ENCODE measurements around the gene RASAL2.

- TF ChIP-seq CTCF (IDR thresholded peaks at IDR 0.05): no peak
- no peak for TF ChIP-seq POLR2AphosphoS5 (IDR thresholded peaks at IDR 0.05; ENCODE audit: low read depth, low read length)
- no peak for TF ChIP-seq TCF7L2 (IDR thresholded peaks at IDR 0.05; ENCODE audit: low read depth, low read length)
- no peak for TF ChIP-seq REST (IDR thresholded peaks at IDR 0.05; ENCODE audit: insufficient read depth in 1 of 2, low read depth in 2 of 2, low read length in 1 of 2)
- no peak for TF ChIP-seq SIN3A (IDR thresholded peaks at IDR 0.05; ENCODE audit: borderline replicate concordance, insufficient read depth, low read depth, low read length)
Measured at GRCh38 chr1:178528953-178529335, 435.0 kb downstream of the RASAL2 start.
